HL-60 (cell line): ENCODE measurements around the gene IFT25.
A peak's percentile ranks its signal among the peaks of the same experiment; 100 is the strongest.

ENCODE experiments used
- DNase-seq, 2 experiments: peaks; one replicate each; pipeline ENCODE4 v3.0.0-alpha.2; 2010 to 2020; ENCODE audit warnings: low read depth in 1 of 2, low spot score in 1 of 2
- H3K27ac ChIP-seq: fragments of 250-450 bp; sonication (Bioruptor Pico); replicated peaks from 2 replicates; pipeline ENCODE4 v1.5.1; 2020; ENCODE audit warnings: mild to moderate bottlenecking, moderate library complexity
- H3K27me3 ChIP-seq: fragments of 250-450 bp; sonication (Bioruptor Pico); 2 replicates; pipeline ENCODE4 v1.5.1; 2021; ENCODE audit warnings: mild to moderate bottlenecking, moderate library complexity; ENCODE audit not compliant: insufficient read depth, poor library complexity, severe bottlenecking
- H3K4me3 ChIP-seq: replicated peaks from 2 replicates; pipeline ENCODE4 v1.5.1; 2011; ENCODE audit warnings: mild to moderate bottlenecking, control low read depth, low read length; ENCODE audit not compliant: insufficient read depth
- CTCF ChIP-seq: IDR thresholded peaks from one replicate; pipeline ENCODE4 v1.5.1; 2011; ENCODE audit warnings: low read length, control low read depth, inconsistent platforms; ENCODE audit not compliant: insufficient read depth
- GABPA ChIP-seq: IDR thresholded peaks from 2 replicates; pipeline ENCODE4 v1.6.1; 2012; ENCODE audit warnings: low read depth
- POLR2AphosphoS5 ChIP-seq: IDR thresholded peaks from 2 replicates; pipeline ENCODE4 v1.6.1; 2012; ENCODE audit warnings: low read depth
- REST ChIP-seq: IDR thresholded peaks from 2 replicates; pipeline ENCODE4 v1.6.1; 2012; ENCODE audit warnings: low read depth; ENCODE audit not compliant: insufficient replicate concordance
- SPI1 ChIP-seq: IDR thresholded peaks from 2 replicates; pipeline ENCODE4 v1.6.1; 2012; ENCODE audit warnings: low read depth, mild to moderate bottlenecking, borderline replicate concordance

IFT25 gene

GRCh38 chr1:53981220-53981619 lies 35.7 kb upstream of the IFT25 start:
- no peak for DNase-seq
- H3K27ac ChIP-seq = no peak overlapping the region
- TF ChIP-seq REST (no peak), SPI1 (no peak)
- H3K4me3 ChIP-seq = no peak overlapping the region
- H3K27me3 ChIP-seq = no peaks in the 10 kb centered on the region

GRCh38 chr1:53979712-53980450 lies 34.4 kb upstream of the IFT25 start:
- Histone ChIP-seq H3K4me3 (no peak overlapping the region), H3K27me3 (no peaks in the 10 kb centered on the region), H3K27ac (no peak overlapping the region)
- DNase-seq = no peak
- TF ChIP-seq GABPA (no peak), REST (no peak), POLR2AphosphoS5 (no peak), SPI1 (peak; percentile 46; the same call in 1 of the 2 replicates), CTCF (no peak)

GRCh38 chr1:53975861-53976260 lies 30.4 kb upstream of the IFT25 start:
- no peak for TF ChIP-seq REST
- no peak for TF ChIP-seq SPI1
- TF ChIP-seq POLR2AphosphoS5 = no peak
- no peak for TF ChIP-seq GABPA
- TF ChIP-seq CTCF = no peak
- no peak overlapping the region for H3K27ac ChIP-seq
- no peaks in the 10 kb centered on the region for H3K27me3 ChIP-seq
- DNase-seq = no peak
- H3K4me3 ChIP-seq = no peak overlapping the region
